ENCODE measurements around the gene PITHD1. TPM values are rescaled to one million over a fixed set of nuclear protein-coding genes. Genes with fewer than 3 reads are reported as not detected.
A peak's percentile ranks its signal among the peaks of the same experiment; 100 is the strongest.

PITHD1 gene
- total and polyA plus RNA-seq, 2 of the 8 experiments (the other 6 are each of a cell fraction or from before 2014, with no cell fraction given): 67.4 to 68.8 TPM

GRCh38 chr1:23742670-23743286 lies 35.4 kb upstream of the PITHD1 start (continued):
- TF ChIP-seq E2F6 (IDR thresholded peaks at IDR 0.05) (no peak), SIRT6 (IDR thresholded peaks at IDR 0.05; ENCODE audit: low read length) (no peak), TAF7 (optimal IDR thresholded peaks at IDR 0.05; ENCODE audit: borderline replicate concordance, low read depth, low read length) (peak; percentile 83), GABPA (IDR thresholded peaks at IDR 0.05; ENCODE audit: borderline replicate concordance, insufficient read depth, low read length) (no peak), PHF8 (conservative IDR thresholded peaks at IDR 0.05; ENCODE audit: low read depth, low read length) (peak; percentile 84), SIX5 (IDR thresholded peaks at IDR 0.05; ENCODE audit: low read depth, low read length) (no peak), EZH2 (IDR thresholded peaks at IDR 0.05; ENCODE audit: low read depth, low read length, severe bottlenecking) (no peak), EGR1 (IDR thresholded peaks at IDR 0.05; ENCODE audit: borderline replicate concordance, low read depth, low read length) (peak; percentile 11; the same call in 1 of the 2 replicates), POLR2A (IDR thresholded peaks at IDR 0.05; ENCODE audit: control extremely low read depth in 1 of 2, low read depth in 2 of 2, low read length in 2 of 2) (peak in 1 of 2 experiments; percentile 77; a peak in 1 of 3 replicates), RAD21 (IDR thresholded peaks at IDR 0.05 in 1 of 2, conservative IDR thresholded peaks at IDR 0.05 in 1 of 2; ENCODE audit: low read depth in 2 of 2, low read length in 2 of 2) (no peak), ASH2L (IDR thresholded peaks at IDR 0.05; ENCODE audit: low read length) (peak; percentile 20), TBP (IDR thresholded peaks at IDR 0.05; ENCODE audit: low read depth, low read length) (peak; percentile 92)
